ENCODE measurements around the gene MKS1.

- no peak for TF ChIP-seq CTCF (conservative IDR thresholded peaks at IDR 0.05 in 1 of 2, IDR thresholded peaks at IDR 0.05 in 1 of 2; ENCODE audit: low read depth in 1 of 2, low read length in 2 of 2)
- TF ChIP-seq EZH2 (IDR thresholded peaks at IDR 0.05; ENCODE audit: low read length, missing control alignments), result no peak
Observed at GRCh38 chr17:58246781-58247180, 27.7 kb upstream of the MKS1 start.
